Myocyte (in vitro differentiated cells): ENCODE measurements around the gene EIF4A3. TPM values are rescaled to one million over a fixed set of nuclear protein-coding genes. Genes with fewer than 3 reads are reported as not detected.
A peak's percentile ranks its signal among the peaks of the same experiment; 100 is the strongest.
"Not testable (repeated sequence)": the region's sequence is repeated elsewhere in the genome, so short reads cannot be mapped to it uniquely, and the experiment has no call there.

Source experiments
- DNase-seq: peaks from one replicate; pipeline ENCODE4 v3.0.0-alpha.2; 2012; ENCODE audit warnings: low read depth
- total RNA-seq: library from RNA; depleted of rRNA; stranded (reverse); fragments of >200 nt; gene quantifications from 2 replicates; pipeline ENCODE4 v1.2.3, GENCODE V29; 2014

Gene EIF4A3
- total RNA-seq, 1 donor from 2014 or later, result 77.9 TPM

DNA sequence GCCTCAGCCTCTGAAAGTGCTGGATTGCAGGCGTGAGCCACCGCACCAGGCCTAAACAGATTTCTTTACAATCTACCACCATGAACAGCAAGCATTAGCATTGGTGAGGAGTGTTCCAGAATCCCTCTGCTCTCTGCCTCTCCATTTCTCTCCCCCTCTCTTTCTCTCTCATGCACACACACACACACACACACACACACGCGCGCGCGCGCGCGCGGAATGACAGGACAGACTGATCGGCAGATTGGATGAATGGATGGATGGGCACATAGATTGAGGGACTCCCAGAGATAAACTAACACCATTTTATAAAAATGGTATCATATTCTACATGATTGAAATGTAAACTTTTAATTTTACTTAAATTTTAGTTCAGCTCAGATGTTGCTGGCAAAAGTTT, 26.2 kb upstream of the EIF4A3 start:
- no peak for DNase-seq

- DNase-seq, result no peak
Measured at GRCh38 chr17:80171681-80172080, 24.8 kb upstream of the EIF4A3 start.

DNA sequence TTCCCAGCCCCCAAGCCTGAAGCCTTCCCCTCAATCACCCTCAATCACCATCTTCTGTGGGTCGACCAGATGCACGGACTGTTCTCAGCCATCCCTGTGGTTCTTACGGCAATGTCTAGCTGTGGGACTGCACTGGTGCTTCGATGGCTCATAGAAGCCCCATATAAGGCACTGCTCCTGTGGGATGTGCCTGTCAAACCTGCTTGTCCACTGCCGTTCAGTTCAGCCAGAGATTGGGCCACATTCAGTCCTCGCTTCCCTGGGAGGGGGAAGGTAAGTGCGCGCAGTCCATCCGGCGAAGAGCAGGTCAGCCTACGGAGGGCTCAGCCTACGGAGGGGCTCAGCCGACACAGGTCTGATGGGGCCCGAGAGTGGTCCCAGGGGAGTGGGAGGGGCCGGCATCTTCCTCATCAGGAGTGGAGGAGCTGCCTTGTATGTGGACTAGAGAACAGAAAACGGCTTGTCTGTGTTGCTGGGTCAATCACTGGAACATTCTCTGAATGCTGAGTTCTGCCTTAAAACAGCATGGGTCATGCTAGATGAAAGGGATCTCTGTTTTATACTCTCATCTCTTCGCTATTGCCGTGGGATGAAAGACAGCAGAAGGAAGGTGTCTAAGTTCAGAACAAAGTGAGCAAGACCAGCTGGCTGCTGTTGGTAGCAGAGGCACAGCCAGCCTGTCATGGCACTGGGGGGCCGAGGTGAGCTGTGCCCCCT, 23.0 kb upstream of the EIF4A3 start, which contains the start of gene CARD14:
Gene CARD14 (plus strand): TSS at position 247 of the 717 bp plus-strand sequence. CDS start 11,409 bp downstream, outside the sequence.
- no peak for DNase-seq

- DNase-seq, result no peak
Measured at GRCh38 chr17:80169107-80169506, 22.2 kb upstream of the EIF4A3 start.

DNA sequence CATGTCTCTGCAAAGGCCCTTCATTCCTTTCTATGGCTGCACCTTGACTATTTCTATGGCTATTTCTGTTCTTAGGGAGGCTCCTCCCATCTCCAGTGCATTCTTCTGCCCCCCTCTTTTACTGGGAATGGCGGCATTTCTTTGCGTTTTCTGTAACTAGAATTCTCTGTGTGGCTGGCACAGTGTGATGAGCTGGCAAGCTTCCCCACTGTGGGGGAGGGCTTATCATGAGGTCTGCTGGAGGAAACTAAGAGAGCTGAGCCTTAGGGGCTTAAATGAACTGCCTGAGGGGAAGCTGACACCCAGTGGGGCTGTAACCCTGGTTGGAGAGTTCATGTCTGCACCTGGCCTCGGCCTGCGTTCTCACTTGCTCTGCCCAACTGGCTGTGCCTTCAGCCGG, 21.4 kb upstream of the EIF4A3 start:
- DNase-seq, result no peak

DNA sequence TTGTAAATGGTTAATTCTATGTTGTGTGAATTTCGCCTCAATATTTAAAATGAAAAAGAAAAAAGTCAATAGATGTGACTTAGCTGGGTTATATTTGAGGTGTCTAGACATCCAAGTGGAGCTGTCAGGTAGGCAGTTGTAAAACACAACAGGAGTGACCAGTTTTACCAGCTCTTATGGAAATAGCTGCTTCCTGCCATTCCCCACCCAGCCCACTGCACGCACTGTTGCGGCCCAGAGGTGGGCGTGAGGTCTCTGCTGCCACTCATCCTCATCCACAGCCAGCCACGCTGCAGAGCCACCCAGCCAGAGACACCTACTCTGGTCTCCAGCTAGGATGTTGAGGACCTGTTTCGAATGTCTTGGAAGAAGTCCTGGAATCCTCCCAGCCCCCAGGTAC, 19.5 kb upstream of the EIF4A3 start:
- no peak for DNase-seq

DNA sequence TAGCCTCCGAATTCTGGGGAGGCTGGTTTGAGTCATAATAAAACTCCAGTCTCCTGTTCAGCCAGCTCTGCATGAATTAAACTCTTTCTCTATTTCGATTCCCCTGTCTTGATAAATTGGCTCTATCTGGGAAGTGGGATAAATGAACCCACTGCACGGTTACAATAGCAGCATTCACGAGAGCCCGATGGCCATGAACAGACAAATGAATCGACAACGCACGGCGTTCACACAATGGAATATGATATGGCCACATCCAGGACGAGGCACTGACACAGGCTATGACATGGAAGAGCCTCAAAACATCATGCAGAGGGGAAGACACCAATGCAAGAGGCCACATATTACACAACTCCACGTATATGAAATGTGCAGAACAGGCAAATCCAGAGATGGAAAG, 17.3 kb upstream of the EIF4A3 start:
- DNase-seq, result no peak

DNA sequence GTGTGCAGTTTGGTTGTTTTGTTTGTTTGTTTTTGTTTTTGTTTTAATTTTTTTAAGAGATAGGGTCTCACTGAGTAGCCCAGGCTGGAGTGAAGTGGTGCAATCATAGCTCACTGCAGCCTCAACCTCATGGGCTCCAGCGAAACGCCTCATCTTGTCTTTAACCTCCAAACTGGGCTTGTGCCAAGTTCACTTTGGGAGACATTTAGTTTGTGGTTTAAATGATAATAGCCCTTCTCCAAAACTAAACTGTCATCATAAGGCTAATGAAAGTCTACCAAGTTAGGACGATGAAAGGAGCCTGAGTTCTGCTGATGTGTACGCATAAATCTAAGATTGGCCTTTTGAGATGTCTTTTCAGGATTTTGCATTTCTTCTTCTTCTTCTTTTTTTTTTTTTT, 16.4 kb upstream of the EIF4A3 start:
- no peak for DNase-seq

- DNase-seq, result no peak
Measured at GRCh38 chr17:80160536-80160935, 13.6 kb upstream of the EIF4A3 start.

GRCh38 chr17:80158846-80159245, 11.9 kb upstream of the EIF4A3 start:
- DNase-seq, result no peak

DNA sequence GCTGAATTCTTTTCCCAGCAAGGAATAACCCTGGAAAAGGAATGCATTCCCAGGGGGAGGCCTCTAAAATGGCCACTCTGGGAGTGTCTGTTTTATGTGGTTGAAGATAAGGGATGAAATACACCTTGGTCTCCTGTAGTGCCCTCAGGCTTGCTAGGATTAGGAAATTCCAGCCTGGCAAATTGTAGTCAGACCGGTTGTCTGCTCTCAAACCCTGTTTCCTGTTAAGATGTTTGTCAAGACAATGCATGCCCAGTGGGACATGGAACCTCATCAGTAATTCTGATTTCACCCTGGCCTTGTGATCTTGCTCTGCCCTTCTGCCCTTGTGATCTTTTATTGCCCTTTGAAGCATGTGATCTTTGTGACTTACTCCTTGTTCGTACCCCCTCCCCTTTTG, 8.7 kb upstream of the EIF4A3 start:
- not testable (repeated sequence) for DNase-seq

GRCh38 chr17:80154166-80154565, 7.2 kb upstream of the EIF4A3 start:
- no peak for DNase-seq

DNA sequence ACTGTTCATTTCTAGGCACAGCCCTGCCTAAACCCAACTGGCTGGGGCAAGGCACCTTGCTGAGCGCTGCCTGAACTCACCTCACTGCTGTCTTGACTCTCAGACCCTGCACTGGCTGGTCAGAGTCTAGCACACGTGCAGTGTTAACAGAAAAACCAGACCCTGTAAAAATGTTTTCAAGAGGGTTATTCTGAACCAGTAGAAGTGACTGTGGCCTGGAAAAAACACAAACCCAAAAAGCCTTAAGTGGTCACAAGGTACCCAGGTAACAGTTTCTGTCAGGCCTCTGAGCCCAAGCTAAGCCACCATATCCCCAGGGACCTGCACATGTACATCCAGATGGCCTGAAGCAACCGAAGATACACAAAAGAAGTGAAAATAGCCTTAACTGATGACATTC, 6.1 kb upstream of the EIF4A3 start:
- DNase-seq, result no peak

DNA sequence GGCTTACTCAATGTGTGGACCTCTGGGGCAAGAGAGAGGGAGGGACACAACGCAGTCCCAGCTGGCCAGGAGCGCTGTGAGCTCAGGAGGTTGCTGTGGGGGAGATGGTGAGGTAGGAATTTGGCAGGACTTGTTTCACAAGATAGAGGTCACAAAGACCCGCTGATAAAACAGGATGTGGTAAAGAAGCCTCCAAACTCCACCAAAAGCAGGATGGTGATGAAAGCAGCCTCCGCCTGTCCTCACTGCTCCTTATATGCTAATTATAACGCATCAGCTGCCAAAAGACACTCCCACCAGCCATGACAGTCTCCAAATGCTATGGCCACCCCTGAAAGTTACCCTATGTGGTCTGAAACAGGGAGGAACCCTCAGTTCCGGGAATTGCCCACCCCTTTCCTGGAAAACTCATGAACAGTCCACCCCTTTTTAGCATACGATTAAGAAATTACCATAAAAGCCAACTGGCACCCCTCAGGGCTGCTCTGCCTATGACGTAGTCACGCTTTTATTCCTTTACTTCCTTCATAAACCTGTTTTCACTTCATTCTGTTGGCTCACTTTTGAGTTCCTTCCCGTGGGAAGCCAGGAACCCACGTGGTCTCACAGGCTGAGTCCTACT, 5.3 kb upstream of the EIF4A3 start:
- DNase-seq, result no peak

GRCh38 chr17:80151333-80151732, 4.4 kb upstream of the EIF4A3 start:
- DNase-seq, result peak; percentile 44

DNA sequence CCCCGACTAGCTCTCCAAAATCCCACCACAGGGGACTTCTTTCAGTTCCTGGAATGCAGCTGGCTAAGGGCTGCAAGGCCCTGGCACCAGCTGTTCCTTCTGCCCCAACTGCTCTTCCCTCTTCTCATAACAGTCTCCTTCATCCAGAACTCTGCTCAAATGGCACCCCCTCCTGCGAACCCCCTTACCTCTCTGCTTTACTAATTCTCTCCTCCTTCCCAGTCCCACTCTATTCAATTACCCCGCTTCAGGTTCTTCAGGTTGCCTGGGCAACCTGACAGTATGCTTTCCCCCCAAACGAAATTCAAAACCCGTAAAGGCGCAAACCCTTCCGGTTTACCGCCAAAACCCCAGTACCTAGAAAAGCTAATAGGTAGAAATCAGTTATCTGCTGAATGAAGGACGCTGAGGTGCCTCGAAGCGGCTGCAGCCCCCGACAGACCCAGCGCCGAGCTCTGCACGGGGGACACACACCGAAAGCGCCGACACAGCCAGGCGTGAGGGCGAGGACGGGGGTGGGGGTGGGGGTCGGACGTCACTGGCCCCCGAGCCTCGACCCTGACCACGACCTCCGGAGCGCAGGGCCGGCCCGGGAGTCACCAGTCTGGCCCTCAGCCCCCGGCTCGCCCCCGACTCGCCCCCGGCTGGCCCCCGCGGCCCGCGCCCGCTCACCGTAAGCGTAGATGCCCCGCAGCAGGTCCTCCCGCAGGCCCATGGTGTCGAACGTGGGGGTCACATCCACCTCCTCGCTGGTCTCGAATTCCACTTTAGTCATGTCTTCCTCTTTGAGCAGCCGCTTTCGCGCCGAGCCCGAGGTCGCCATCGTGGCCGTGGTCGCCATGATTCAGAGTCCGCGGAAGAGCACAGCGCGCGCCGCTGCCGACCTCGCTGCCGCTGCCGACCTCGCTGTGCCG, 550 bp downstream of the EIF4A3 start:
- peak; percentile 65 for DNase-seq

DNA sequence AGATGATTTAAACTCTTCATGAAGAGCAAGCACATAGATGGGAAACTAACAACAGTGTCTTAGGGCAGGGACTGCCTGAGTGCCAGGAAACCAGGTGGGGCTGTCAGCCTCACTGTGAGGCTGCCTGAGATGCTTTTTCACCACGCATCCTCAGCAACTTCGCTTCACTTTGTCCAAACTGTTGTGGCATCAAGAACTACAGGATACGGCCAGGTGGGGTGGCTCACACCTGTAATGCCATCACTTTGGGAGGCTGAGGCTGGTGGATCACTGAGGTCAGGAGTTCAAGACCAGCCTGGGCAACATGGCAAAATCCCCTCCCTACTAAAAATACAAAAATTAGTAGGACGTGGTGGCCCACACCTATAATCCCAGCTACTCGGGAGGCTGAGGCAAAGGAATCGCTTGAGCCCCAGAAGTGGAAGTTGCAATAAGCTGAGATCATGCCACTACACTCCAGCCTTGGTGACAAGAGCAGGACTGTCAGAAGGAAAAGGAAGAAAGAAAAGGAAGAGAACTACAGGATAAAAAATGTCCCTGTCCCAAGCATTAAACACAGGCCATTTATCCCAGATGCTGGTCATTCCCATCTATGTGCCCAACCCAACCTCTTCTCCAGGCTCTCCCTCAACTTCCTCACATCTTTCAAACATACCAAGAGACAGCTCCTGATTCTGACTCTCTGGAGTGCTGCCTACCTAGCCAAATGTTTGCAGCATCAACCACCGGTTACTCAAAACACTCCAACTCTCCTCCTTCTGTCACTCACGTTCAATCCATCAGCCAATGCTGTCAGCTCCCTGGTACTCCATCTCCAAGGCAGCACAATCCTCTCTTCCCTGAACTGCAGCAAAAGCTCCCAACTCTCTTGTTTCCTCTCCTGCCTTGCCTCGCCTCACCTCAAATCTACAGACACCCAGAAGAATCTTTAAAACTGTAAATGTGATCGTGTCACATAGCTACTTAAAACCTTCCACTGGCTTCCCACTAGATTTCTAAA, 1.6 kb downstream of the EIF4A3 start:
- DNase-seq, result no peak

DNA sequence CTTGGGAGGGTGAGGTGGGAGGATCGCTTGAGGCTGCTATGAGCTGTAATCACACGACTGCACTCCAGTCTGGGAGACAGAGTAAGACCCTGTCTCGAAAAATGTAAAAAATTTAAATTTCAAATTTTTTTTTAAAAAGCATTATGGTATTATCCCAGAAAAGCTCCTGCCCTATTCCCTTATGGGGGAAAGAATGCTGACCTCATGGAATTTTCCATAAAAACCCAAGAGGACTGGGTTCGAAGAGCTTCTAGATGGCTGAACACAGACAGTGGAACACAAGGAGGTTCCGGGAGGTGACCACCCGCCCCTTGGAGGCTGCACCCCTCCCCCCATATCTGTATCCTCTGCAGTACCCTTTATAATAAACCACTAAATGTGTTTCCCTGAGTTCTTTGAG, 4.0 kb downstream of the EIF4A3 start:
- no peak for DNase-seq

GRCh38 chr17:80141463-80142165, 5.3 kb downstream of the EIF4A3 start:
- DNase-seq, result no peak

GRCh38 chr17:80138856-80139426, 8.0 kb downstream of the EIF4A3 start:
- DNase-seq, result no peak
